GM19463 (cell line): ENCODE data around the gene LMTK3.
A peak's percentile ranks its signal among the peaks of the same experiment; 100 is the strongest.

Experiments used
- ATAC-seq: cut with Tn5 transposase; IDR thresholded peaks from one replicate; pipeline ENCODE4 v1.9.1; 2021; ENCODE audit warnings: mild to moderate bottlenecking, moderate library complexity; ENCODE audit not compliant: unreplicated experiment

The LMTK3 gene

GRCh38 chr19:48509467-48510194 is 2.0 kb downstream of the LMTK3 start:
- ATAC-seq, result no peak

- no peak for ATAC-seq
Measured at GRCh38 chr19:48508729-48509411, 2.8 kb downstream of the LMTK3 start.

GRCh38 chr19:48507911-48508439 is 3.7 kb downstream of the LMTK3 start:
- ATAC-seq, result no peak

- no peak for ATAC-seq
Measured at GRCh38 chr19:48506138-48506733, 5.4 kb downstream of the LMTK3 start.

- ATAC-seq, result no peak
Measured at GRCh38 chr19:48502350-48503018, 9.2 kb downstream of the LMTK3 start.

- ATAC-seq, result no peak
Measured at GRCh38 chr19:48501494-48502349, 9.9 kb downstream of the LMTK3 start.

- ATAC-seq, result no peak
Measured at GRCh38 chr19:48500830-48501493, 10.7 kb downstream of the LMTK3 start.

GRCh38 chr19:48499316-48500090 is 12.1 kb downstream of the LMTK3 start:
- ATAC-seq, result no peak

- ATAC-seq, result no peak
Measured at GRCh38 chr19:48498595-48499311, 12.9 kb downstream of the LMTK3 start.

GRCh38 chr19:48497728-48498594 is 13.7 kb downstream of the LMTK3 start:
- no peak for ATAC-seq

GRCh38 chr19:48496959-48497727 is 14.5 kb downstream of the LMTK3 start:
- no peak for ATAC-seq

GRCh38 chr19:48495396-48495795 is 16.2 kb downstream of the LMTK3 start:
- no peak for ATAC-seq

GRCh38 chr19:48493718-48494401 is 17.8 kb downstream of the LMTK3 start:
- ATAC-seq, result peak; percentile 18

- peak; percentile 46 for ATAC-seq
Measured at GRCh38 chr19:48492925-48493717, 18.5 kb downstream of the LMTK3 start.

- ATAC-seq, result no peak
Measured at GRCh38 chr19:48491793-48492123, 19.9 kb downstream of the LMTK3 start.
